PC-3 (cell line): ENCODE results near the gene SLC35D3. TPM values are rescaled to one million over a fixed set of nuclear protein-coding genes. Genes with fewer than 3 reads are reported as not detected.
"Not testable (repeated sequence)": the region's sequence is repeated elsewhere in the genome, so short reads cannot be mapped to it uniquely, and the experiment has no call there.

Experiments used
- ATAC-seq: fragments of 200-7000 bp; cut with Tn5 transposase; 2 replicates; pipeline ENCODE4 v1.9.1; 2020; ENCODE audit warnings: mild to moderate bottlenecking, moderate library complexity
- BruUV-seq: library from RNA; stranded (reverse); fragments of 400-500 nt; replicated peaks from 2 replicates; lab custom pipeline; 2021; lab: Mats Ljungman, UMichigan
- CTCF ChIA-PET: fragments of 300-600 bp; sonication (Branson Sonifier 250); formaldehyde crosslinking; loops from one replicate; lab custom pipeline; 2022; ENCODE audit warnings: antibody characterized with exemption; lab: Charles Lee
- POLR2A ChIA-PET: fragments of 300-600 bp; sonication (Branson Sonifier 250); formaldehyde crosslinking; loops from one replicate; lab custom pipeline; 2022; ENCODE audit warnings: antibody characterized with exemption; ENCODE audit not compliant: unreplicated experiment; lab: Charles Lee
- DNase-seq: peaks from one replicate; pipeline ENCODE4 v3.0.0-alpha.2; 2015
- H2AFZ ChIP-seq: fragments of 300-600 bp; sonication (generic); 2 replicates; pipeline ENCODE4 v1.6.0; 2016; ENCODE audit warnings: antibody characterized with exemption, low read length
- H3F3A ChIP-seq: fragments of 300-600 bp; sonication (generic); one replicate; pipeline ENCODE4 v1.6.0; 2017; ENCODE audit warnings: antibody characterized with exemption, low read length, control low read depth, mild to moderate bottlenecking; ENCODE audit not compliant: unreplicated experiment
- H3K27ac ChIP-seq: fragments of 300-600 bp; sonication (generic); 2 replicates; pipeline ENCODE4 v1.5.1; 2016; ENCODE audit warnings: mild to moderate bottlenecking, low read length
- H3K27me3 ChIP-seq: fragments of 300-600 bp; sonication (generic); 2 replicates; pipeline ENCODE4 v1.6.1; 2016; ENCODE audit warnings: low read length, mixed read lengths
- H3K36me3 ChIP-seq: fragments of 300-600 bp; sonication (generic); 2 replicates; pipeline ENCODE4 v1.6.1; 2016; ENCODE audit warnings: low read depth, mixed run types, low read length, mixed read lengths
- H3K4me1 ChIP-seq: fragments of 300-600 bp; sonication (generic); 2 replicates; pipeline ENCODE4 v1.5.1; 2016; ENCODE audit warnings: low read length; ENCODE audit not compliant: insufficient read depth
- H3K4me2 ChIP-seq: fragments of 300-600 bp; sonication (generic); 2 replicates; pipeline ENCODE4 v1.6.0; 2016; ENCODE audit warnings: low read length
- H3K4me3 ChIP-seq: fragments of 300-600 bp; sonication (generic); 2 replicates; pipeline ENCODE4 v1.5.1; 2016; ENCODE audit warnings: mild to moderate bottlenecking, low read length, mixed read lengths
- H3K79me2 ChIP-seq: fragments of 300-600 bp; sonication (generic); 2 replicates; pipeline ENCODE4 v1.6.1; 2017; ENCODE audit warnings: low read length, mixed read lengths
- H3K9ac ChIP-seq: fragments of 300-600 bp; sonication (generic); 2 replicates; pipeline ENCODE4 v1.6.0; 2016; ENCODE audit warnings: mild to moderate bottlenecking, low read length
- H3K9me2 ChIP-seq: fragments of 300-600 bp; sonication (generic); replicated peaks from 2 replicates; pipeline ENCODE4 v1.6.1; 2016; ENCODE audit warnings: mixed run types, low read length, mixed read lengths
- H3K9me3 ChIP-seq: fragments of 300-600 bp; sonication (generic); 2 replicates; pipeline ENCODE4 v1.6.1; 2016; ENCODE audit warnings: low read length, mixed read lengths
- H4K20me1 ChIP-seq: fragments of 300-600 bp; sonication (generic); 2 replicates; pipeline ENCODE4 v1.6.1; 2016; ENCODE audit warnings: low read length, mixed read lengths
- CTCF ChIP-seq: fragments of 300-600 bp; sonication (generic); conservative IDR thresholded peaks from 2 replicates; pipeline ENCODE4 v1.5.1; 2017; ENCODE audit warnings: antibody characterized with exemption, low read depth, mild to moderate bottlenecking, low read length
- EZH2 ChIP-seq: fragments of 300-600 bp; sonication (generic); IDR thresholded peaks from one replicate; pipeline ENCODE4 v1.6.1; 2017; ENCODE audit warnings: antibody characterized with exemption, mild to moderate bottlenecking, low read length; ENCODE audit not compliant: unreplicated experiment
- EZH2phosphoT487 ChIP-seq: fragments of 300-600 bp; sonication (generic); IDR thresholded peaks from 2 replicates; pipeline ENCODE4 v1.6.1; 2018; ENCODE audit warnings: mild to moderate bottlenecking, antibody characterized with exemption, low read length, borderline replicate concordance
- intact Hi-C: fragments of 100-400 bp; cut with micrococcal nuclease; formaldehyde crosslinking; loops from 2 replicates; pipeline ENCODE4 v1.9.0; 2023
- total RNA-seq: library from RNA; depleted of rRNA; stranded (reverse); fragments of >200 nt; gene quantifications from 2 replicates; pipeline ENCODE4 v1.2.3, GENCODE V29; 2014; rRNA removed

The SLC35D3 gene
- total RNA-seq, 1 experiment from 2014 or later = not detected

- no peak for DNase-seq
- H3K9me3 ChIP-seq = no peaks in the 10 kb centered on the region
- H3K27me3 ChIP-seq = no peaks in the 10 kb centered on the region
- no peak overlapping the region for H2AFZ ChIP-seq
- no peak overlapping the region for H3K4me2 ChIP-seq
- no peaks in the 10 kb centered on the region for H3K9me2 ChIP-seq
- intact Hi-C loops = no loop called here
- ATAC-seq = no peak
- no peak overlapping the region for H3K9ac ChIP-seq
- H3K27ac ChIP-seq = no peak overlapping the region
- no TSS peak for BruUV-seq
- H3K4me3 ChIP-seq = no peak overlapping the region
- CTCF ChIA-PET = no interaction called here
- H3F3A ChIP-seq = no peaks in the 10 kb centered on the region
- H3K79me2 ChIP-seq = no peaks in the 10 kb centered on the region
- POLR2A ChIA-PET = no interaction called here
- no peak for TF ChIP-seq EZH2
- TF ChIP-seq CTCF = no peak
- TF ChIP-seq EZH2phosphoT487 = no peak
- peaks cover 22% of the 10 kb centered on the region for H3K4me1 ChIP-seq
- H4K20me1 ChIP-seq = no peaks in the 10 kb centered on the region
- H3K36me3 ChIP-seq = no peaks in the 10 kb centered on the region
These were observed 49.5 kb downstream of the SLC35D3 start for GRCh38 chr6:136971609-136972008.

- H3K79me2 ChIP-seq, CTCF ChIA-PET, H3K27me3 ChIP-seq, H3K4me3 ChIP-seq, H3K9ac ChIP-seq, H3K36me3 ChIP-seq, H3F3A ChIP-seq, intact Hi-C loops, H2AFZ ChIP-seq, H3K9me3 ChIP-seq, H4K20me1 ChIP-seq, H3K27ac ChIP-seq, ATAC-seq, H3K9me2 ChIP-seq, H3K4me2 ChIP-seq, BruUV-seq: not testable (repeated sequence)
- DNase-seq = peak; percentile 51
- POLR2A ChIA-PET = interaction anchor here (0.6 kb wide), 1 partner anchor 28 kb away, joined by 5 read pairs; no protein-coding TSS in a partner anchor
- peaks cover 15% of the 10 kb centered on the region for H3K4me1 ChIP-seq
These were observed 51.7 kb downstream of the SLC35D3 start for GRCh38 chr6:136973781-136974180.

Other genes with a start within 250 kb of the SLC35D3 start
- gene MAP3K5, start 129.8 kb upstream of the SLC35D3 start, total RNA-seq = 4.3 and 5.0 TPM in 2 replicates
- gene PEX7, start 99.7 kb upstream of the SLC35D3 start, total RNA-seq = 6.6 and 9.9 TPM in 2 replicates
- gene IL20RA, start 122.7 kb downstream of the SLC35D3 start, total RNA-seq = 3.5 and 6.0 TPM in 2 replicates